RPMI7951 (cell line): ENCODE data around the gene NOX3. TPM values are rescaled to one million over a fixed set of nuclear protein-coding genes. Genes with fewer than 3 reads are reported as not detected.
"Not testable (repeated sequence)": the region's sequence is repeated elsewhere in the genome, so short reads cannot be mapped to it uniquely, and the experiment has no call there.

ENCODE experiments used
- DNase-seq: peaks from one replicate; pipeline ENCODE4 v3.0.0-alpha.2; 2012; ENCODE audit warnings: low read depth
- total RNA-seq: library from RNA; depleted of rRNA; stranded (reverse); fragments of >200 nt; shearing (Covaris generic); gene quantifications from 2 replicates; pipeline ENCODE4 v1.2.3, GENCODE V29; 2014

Gene NOX3
- total RNA-seq, 1 experiment from 2014 or later = not detected

GRCh38 chr6:155468543-155468942 is 12.9 kb upstream of the NOX3 start:
- not testable (repeated sequence) for DNase-seq

GRCh38 chr6:155466539-155466938 is 10.9 kb upstream of the NOX3 start:
- no peak for DNase-seq

- peak; percentile 39 for DNase-seq
Measured at GRCh38 chr6:155461556-155461955, 5.9 kb upstream of the NOX3 start.

GRCh38 chr6:155454471-155454870 is 1.2 kb downstream of the NOX3 start:
- DNase-seq = no peak

GRCh38 chr6:155454008-155454407 is 1.6 kb downstream of the NOX3 start:
- DNase-seq = no peak

GRCh38 chr6:155452576-155452975 is 3.1 kb downstream of the NOX3 start:
- no peak for DNase-seq

- DNase-seq = not testable (repeated sequence)
Measured at GRCh38 chr6:155451530-155451929, 4.1 kb downstream of the NOX3 start.

GRCh38 chr6:155450240-155450581 is 5.4 kb downstream of the NOX3 start:
- no peak for DNase-seq

GRCh38 chr6:155449450-155450239 is 6.0 kb downstream of the NOX3 start:
- no peak for DNase-seq

GRCh38 chr6:155448668-155449449 is 6.8 kb downstream of the NOX3 start:
- no peak for DNase-seq

GRCh38 chr6:155447949-155448348 is 7.7 kb downstream of the NOX3 start:
- DNase-seq = no peak

GRCh38 chr6:155444952-155445903 is 10.4 kb downstream of the NOX3 start:
- DNase-seq = no peak

- DNase-seq = peak; percentile 65
Measured at GRCh38 chr6:155444120-155444917, 11.3 kb downstream of the NOX3 start.

- no peak for DNase-seq
Measured at GRCh38 chr6:155443168-155443567, 12.5 kb downstream of the NOX3 start.

GRCh38 chr6:155442562-155442961 is 13.1 kb downstream of the NOX3 start:
- DNase-seq = no peak

- DNase-seq = no peak
Measured at GRCh38 chr6:155441112-155441465, 14.6 kb downstream of the NOX3 start.

GRCh38 chr6:155440398-155441111 is 15.1 kb downstream of the NOX3 start:
- no peak for DNase-seq

- DNase-seq = no peak
Measured at GRCh38 chr6:155439376-155439775, 16.3 kb downstream of the NOX3 start.

GRCh38 chr6:155436981-155437749 is 18.5 kb downstream of the NOX3 start:
- DNase-seq = peak; percentile 70
